Psoas muscle (tissue), 8 donors: ENCODE data around the gene JMJD1C. TPM values are rescaled to one million over a fixed set of nuclear protein-coding genes. Genes with fewer than 3 reads are reported as not detected.
A peak's percentile ranks its signal among the peaks of the same experiment; 100 is the strongest.

Experiments
- ATAC-seq, 4 donors: fragments of 200-7000 bp; cut with Tn5 transposase; one replicate each; pipeline ENCODE4 v1.9.1; 2020; ENCODE audit warnings: moderate library complexity in 3 of 4, mild to moderate bottlenecking in 2 of 4
- DNase-seq, 2 donors: peaks; one replicate each; pipeline ENCODE4 v3.0.0-alpha.2; 2020
- H3K27ac ChIP-seq: fragments of 200-600 bp; one replicate; pipeline ENCODE4 v1.8.0; 2022
- H3K27me3 ChIP-seq, 3 donors: fragments of 200-600 bp in 1 of 3; one replicate each; pipeline versions ENCODE4 v1.6.1 to v1.8.0; 2013 to 2022; ENCODE audit warnings: low read length in 2 of 3, mild to moderate bottlenecking in 2 of 3, moderate library complexity in 1 of 3; ENCODE audit not compliant: insufficient read depth in 3 of 3
- H3K36me3 ChIP-seq, 2 donors: fragments of 200-600 bp in 1 of 2; one replicate each; pipeline versions ENCODE4 v1.6.1 to v1.8.0; 2013 to 2022; ENCODE audit warnings: low read depth in 1 of 2, mild to moderate bottlenecking in 1 of 2, moderate library complexity in 1 of 2; ENCODE audit not compliant: insufficient read depth in 1 of 2
- H3K4me1 ChIP-seq: fragments of 200-600 bp; one replicate; pipeline ENCODE4 v1.8.0; 2022
- H3K4me3 ChIP-seq: fragments of 200-600 bp; one replicate; pipeline ENCODE4 v1.8.0; 2022; ENCODE audit warnings: mild to moderate bottlenecking
- H3K9me3 ChIP-seq: fragments of 200-600 bp; one replicate; pipeline ENCODE4 v1.8.0; 2022
- CTCF ChIP-seq: fragments of 200-600 bp; IDR thresholded peaks from one replicate; pipeline ENCODE4 v1.8.0; 2022; ENCODE audit warnings: antibody characterized with exemption
- WGBS, 3 donors: extraction: QIAGEN DNeasy Blood & Tissue Kit; methylation state at CpG; one replicate each; pipeline versions ENCODE4 v1.1.6 to v1.1.7; 2013; 5-methylcytosine and 5-hydroxymethylcytosine counted together
- intact Hi-C, 2 donors: fragments of 100-400 bp; cut with DNase I; formaldehyde crosslinking; loops; one replicate each; pipeline versions ENCODE4 v1.11.0 to v1.14.2; 2022
- polyA plus RNA-seq, 3 donors: library from polyadenylated mRNA; stranded (reverse); fragments of 200-250 nt; gene quantifications; one replicate each; pipeline ENCODE4 v1.2.3, GENCODE V29; 2013
- total RNA-seq, 4 donors: library from RNA; stranded (reverse); fragmentation: NEBNext Ultra II Directional in 2 of 4; extraction: Animal tissue kit (Norgen Biotek cat#: 25700) in 2 of 4; gene quantifications; one replicate each; pipeline versions ENCODE4 v1.2.1 to v1.2.4, GENCODE V29; 2021 to 2023
- donor health status: healthy with polysubstance abuse.
- donor health status: DM: no; HTN: no; CAD: no; lungs with moderate emphysema.
- donor health status: Bipolar disorder and iron deficiency.
- donor health status: healthy.
- donor health status: DM: yes; HTN: yes; CAD: no.
- donor health status: DM: no; HTN: no; CAD: no.
- donor health status: DM: no; HTN: no; CAD: no.
- donor health status: DM: yes; HTN: yes; CAD: no.

JMJD1C gene
- total and polyA plus RNA-seq, 7 donors = 17.5 to 74.4 (median 28.8) TPM

- no peak for TF ChIP-seq CTCF
- no peaks in the 10 kb centered on the region for H3K27me3 ChIP-seq
- no peak overlapping the region for H3K4me3 ChIP-seq
- no peak for DNase-seq
- H3K27ac ChIP-seq = no peak overlapping the region
- no peaks in the 10 kb centered on the region for H3K9me3 ChIP-seq
- peaks cover 49% of the 10 kb centered on the region for H3K4me1 ChIP-seq
- 79 to 81% (median 79%) methylated on average over 5 of the region's 5 CpGs for WGBS, 3 donors
- intact Hi-C loops = no loop called here
- peaks cover 0 to 20% of the 10 kb centered on the region in 2 donors for H3K36me3 ChIP-seq
- ATAC-seq = no peak
These were observed 321.8 kb downstream of the JMJD1C start for GRCh38 chr10:63143987-63144386.

GRCh38 chr10:63142136-63142535 lies 323.6 kb downstream of the JMJD1C start:
- Histone ChIP-seq H3K4me3 (no peak overlapping the region), H3K9me3 (no peaks in the 10 kb centered on the region), H3K27ac (no peak overlapping the region), H3K27me3 (no peaks in the 10 kb centered on the region), H3K4me1 (peaks cover 52% of the 10 kb centered on the region), H3K36me3 (peaks cover 0 to 10% of the 10 kb centered on the region in 2 donors)
- no peak for ATAC-seq
- WGBS, 3 donors = 88 to 90% (median 89%) methylated on average over 6 of the region's 6 CpGs
- no peak for DNase-seq
- TF ChIP-seq CTCF = no peak
- intact Hi-C loops = no loop called here

GRCh38 chr10:63140077-63140476 lies 325.7 kb downstream of the JMJD1C start:
- TF ChIP-seq CTCF = no peak
- 56 to 78% (median 65%) methylated on average over 3 of the region's 3 CpGs for WGBS, 3 donors
- no peak for DNase-seq
- H3K4me3 ChIP-seq = no peak overlapping the region
- H3K27ac ChIP-seq = peak overlapping the region; percentile 36
- peaks cover 56% of the 10 kb centered on the region for H3K4me1 ChIP-seq
- H3K36me3 ChIP-seq = peaks cover 0 to 10% of the 10 kb centered on the region in 2 donors
- ATAC-seq = no peak
- intact Hi-C loops = no loop called here
- H3K9me3 ChIP-seq = no peaks in the 10 kb centered on the region
- H3K27me3 ChIP-seq = no peaks in the 10 kb centered on the region

- peaks cover 57% of the 10 kb centered on the region for H3K4me1 ChIP-seq
- ATAC-seq (peak in 3 of 4 donors; percentile 34 to 46 (median 41)), DNase-seq (no peak)
- WGBS, 3 donors = 36 to 46% (median 38%) methylated on average over 2 of the region's 2 CpGs
- no peaks in the 10 kb centered on the region for H3K9me3 ChIP-seq
- no peak overlapping the region for H3K4me3 ChIP-seq
- H3K27ac ChIP-seq = peak overlapping the region; percentile 99
- TF ChIP-seq CTCF = no peak
- intact Hi-C loops = loop anchor here in 1 of 2 donors (10.0 kb wide), 2 partner anchors 133 to 323 kb away; partner anchors contain the start of gene EGR2
- H3K36me3 ChIP-seq = peaks cover 0 to 10% of the 10 kb centered on the region in 2 donors
- H3K27me3 ChIP-seq = no peaks in the 10 kb centered on the region
These were observed 328.5 kb downstream of the JMJD1C start for GRCh38 chr10:63137306-63137705.
